Neural cell (in vitro differentiated cells): ENCODE measurements around the gene HLA-G. TPM values are rescaled to one million over a fixed set of nuclear protein-coding genes. Genes with fewer than 3 reads are reported as not detected.

ENCODE experiments used
- H2AFZ ChIP-seq: fragments of 200-600, 300-800 bp; sonication (generic), shearing (Covaris generic); 2 replicates; pipeline ENCODE4 v1.6.0; 2014; ENCODE audit warnings: low read depth, mild to moderate bottlenecking, antibody characterized with exemption, low read length, moderate library complexity
- H3F3A ChIP-seq: fragments of 200-600 bp; shearing (Covaris generic); 2 replicates; pipeline ENCODE4 v1.6.1; 2016; ENCODE audit warnings: mild to moderate bottlenecking, moderate library complexity, mixed read lengths, antibody characterized with exemption, low read length; ENCODE audit not compliant: insufficient read depth, poor library complexity, severe bottlenecking
- H3K27ac ChIP-seq: fragments of 200-600, 300-800 bp; sonication (generic), shearing (Covaris generic); 2 replicates; pipeline ENCODE4 v1.5.1; 2014; ENCODE audit warnings: mild to moderate bottlenecking, low read length, moderate library complexity
- H3K27me3 ChIP-seq: fragments of 300-800, 200-600 bp; sonication (generic), shearing (Covaris generic); 2 replicates; pipeline ENCODE4 v1.6.0; 2014; ENCODE audit warnings: mild to moderate bottlenecking, low read depth, low read length, moderate library complexity; ENCODE audit not compliant: insufficient read depth
- H3K36me3 ChIP-seq: fragments of 300-800, 200-600 bp; sonication (generic), shearing (Covaris generic); 2 replicates; pipeline ENCODE4 v1.5.1; 2014; ENCODE audit warnings: mild to moderate bottlenecking, antibody characterized with exemption, low read length, moderate library complexity; ENCODE audit not compliant: insufficient read depth
- H3K4me2 ChIP-seq: fragments of 300-800, 200-600 bp; sonication (generic), shearing (Covaris generic); 2 replicates; pipeline ENCODE4 v1.6.0; 2014; ENCODE audit warnings: mild to moderate bottlenecking, low read length
- H3K4me3 ChIP-seq: fragments of 300-800, 200-600 bp; sonication (generic), shearing (Covaris generic); 2 replicates; pipeline ENCODE4 v1.5.1; 2014; ENCODE audit warnings: mild to moderate bottlenecking, low read length, moderate library complexity
- H3K79me2 ChIP-seq: fragments of 200-600 bp; shearing (Covaris generic); replicated peaks from 2 replicates; pipeline ENCODE4 v1.6.0; 2014; ENCODE audit warnings: mild to moderate bottlenecking, low read length, moderate library complexity; ENCODE audit not compliant: insufficient read depth
- H3K9ac ChIP-seq: fragments of 300-800, 200-600 bp; sonication (generic), shearing (Covaris generic); 2 replicates; pipeline ENCODE4 v1.6.1; 2016; ENCODE audit warnings: mild to moderate bottlenecking, low read length, mixed read lengths
- H3K9me2 ChIP-seq: fragments of 200-600 bp; shearing (Covaris generic); 2 replicates; pipeline ENCODE4 v1.6.1; 2016; ENCODE audit warnings: mild to moderate bottlenecking, low read length, mixed read lengths; ENCODE audit not compliant: insufficient read depth
- H3K9me3 ChIP-seq: fragments of 200-600, 300-800 bp; sonication (generic), shearing (Covaris generic); 2 replicates; pipeline ENCODE4 v1.6.1; 2016; ENCODE audit warnings: mild to moderate bottlenecking, mixed run types, low read length, moderate library complexity, mixed read lengths
- H4K20me1 ChIP-seq: fragments of 200-600 bp; shearing (Covaris generic); 2 replicates; pipeline ENCODE4 v1.6.1; 2016; ENCODE audit warnings: mild to moderate bottlenecking, mixed run types; ENCODE audit not compliant: insufficient read depth
- EP300 ChIP-seq: fragments of 450-650 bp; conservative IDR thresholded peaks from 2 replicates; pipeline ENCODE4 v1.6.1; 2014; ENCODE audit warnings: antibody characterized with exemption, mild to moderate bottlenecking, moderate library complexity; ENCODE audit not compliant: poor library complexity, severe bottlenecking
- EZH2 ChIP-seq: fragments of 200-600, 300-800 bp; shearing (Covaris generic), sonication (generic); IDR thresholded peaks from 2 replicates; pipeline ENCODE4 v1.6.1; 2014; ENCODE audit warnings: antibody characterized with exemption, low read length, borderline replicate concordance, mild to moderate bottlenecking; ENCODE audit not compliant: insufficient read depth, poor library complexity, severe bottlenecking
- MXI1 ChIP-seq: fragments of 450-650 bp; conservative IDR thresholded peaks from 2 replicates; pipeline ENCODE4 v1.6.1; 2014; ENCODE audit warnings: antibody characterized with exemption, mild to moderate bottlenecking; ENCODE audit not compliant: poor library complexity, severe bottlenecking
- POLR2AphosphoS5 ChIP-seq: IDR thresholded peaks from 2 replicates; pipeline ENCODE4 v1.6.1; 2012
- RAD21 ChIP-seq: fragments of 450-650 bp; conservative IDR thresholded peaks from 2 replicates; pipeline ENCODE4 v1.6.1; 2014; ENCODE audit warnings: antibody characterized with exemption, mild to moderate bottlenecking, moderate library complexity
- SMC3 ChIP-seq: fragments of 450-650 bp; conservative IDR thresholded peaks from 2 replicates; pipeline ENCODE4 v1.6.1; 2014; ENCODE audit warnings: antibody characterized with exemption, mild to moderate bottlenecking, moderate library complexity; ENCODE audit not compliant: poor library complexity
- TAF1 ChIP-seq: IDR thresholded peaks from 2 replicates; pipeline ENCODE4 v1.6.1; 2012; ENCODE audit warnings: low read depth
- polyA plus RNA-seq: library from polyadenylated mRNA; depleted of rRNA; stranded (reverse); fragments of >200 nt; gene quantifications from 2 replicates; pipeline ENCODE4 v1.2.3, GENCODE V29; 2014
- TF ChIP-seq, protein P1 (sequence below): fragments of 450-650 bp; IDR thresholded peaks from 2 replicates; pipeline ENCODE4 v1.5.1; 2014; ENCODE audit warnings: antibody characterized with exemption, mild to moderate bottlenecking, moderate library complexity; ENCODE audit not compliant: poor library complexity, severe bottlenecking
- TF ChIP-seq, protein P2 (sequence below): IDR thresholded peaks from 2 replicates; pipeline ENCODE4 v1.6.1; 2012; ENCODE audit warnings: borderline replicate concordance

The HLA-G gene
- polyA plus RNA-seq, 1 donor from 2014 or later = not detected

DNA sequence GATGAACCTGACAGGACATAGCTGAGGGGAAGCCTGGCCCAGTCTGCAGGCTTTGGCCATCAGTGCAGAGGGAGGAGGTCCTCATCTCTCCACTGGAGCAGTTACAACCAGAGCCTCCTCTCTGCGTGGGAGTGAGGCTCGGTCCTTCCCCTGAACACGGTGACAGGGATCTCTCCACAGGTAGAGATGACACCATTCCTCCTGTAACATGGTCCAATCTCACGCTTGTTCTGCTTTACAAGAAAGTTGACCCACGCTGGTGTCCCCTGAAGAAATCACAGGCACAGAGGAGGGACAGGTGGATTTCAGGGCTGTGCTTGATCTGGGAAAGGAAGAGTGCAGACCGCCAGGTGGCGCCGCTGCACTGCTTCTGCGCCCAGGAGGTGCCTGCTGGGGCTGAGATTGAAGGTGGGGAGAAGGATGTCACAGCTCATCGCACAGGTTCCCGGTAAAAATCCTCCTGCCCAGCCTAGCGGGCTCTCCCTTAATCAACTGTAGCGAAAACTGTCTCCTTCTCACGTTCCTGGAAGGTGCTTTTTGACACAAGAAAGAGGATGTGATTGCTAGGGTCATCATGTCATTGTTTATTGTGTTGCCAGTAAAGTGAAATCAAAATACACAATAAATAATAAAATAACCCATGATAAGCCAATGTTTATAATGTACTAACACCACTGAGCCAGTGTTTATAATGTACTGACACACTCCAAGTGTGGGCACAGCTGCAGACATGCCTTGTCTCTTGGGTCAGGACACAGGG, 20.4 kb downstream of the HLA-G start:
- TF ChIP-seq EZH2 (no peak), MXI1 (no peak), SMC3 (peak; percentile 99), TAF1 (no peak), POLR2AphosphoS5 (no peak), RAD21 (peak; percentile 98), EP300 (no peak)
- TF ChIP-seq, protein P1, sequence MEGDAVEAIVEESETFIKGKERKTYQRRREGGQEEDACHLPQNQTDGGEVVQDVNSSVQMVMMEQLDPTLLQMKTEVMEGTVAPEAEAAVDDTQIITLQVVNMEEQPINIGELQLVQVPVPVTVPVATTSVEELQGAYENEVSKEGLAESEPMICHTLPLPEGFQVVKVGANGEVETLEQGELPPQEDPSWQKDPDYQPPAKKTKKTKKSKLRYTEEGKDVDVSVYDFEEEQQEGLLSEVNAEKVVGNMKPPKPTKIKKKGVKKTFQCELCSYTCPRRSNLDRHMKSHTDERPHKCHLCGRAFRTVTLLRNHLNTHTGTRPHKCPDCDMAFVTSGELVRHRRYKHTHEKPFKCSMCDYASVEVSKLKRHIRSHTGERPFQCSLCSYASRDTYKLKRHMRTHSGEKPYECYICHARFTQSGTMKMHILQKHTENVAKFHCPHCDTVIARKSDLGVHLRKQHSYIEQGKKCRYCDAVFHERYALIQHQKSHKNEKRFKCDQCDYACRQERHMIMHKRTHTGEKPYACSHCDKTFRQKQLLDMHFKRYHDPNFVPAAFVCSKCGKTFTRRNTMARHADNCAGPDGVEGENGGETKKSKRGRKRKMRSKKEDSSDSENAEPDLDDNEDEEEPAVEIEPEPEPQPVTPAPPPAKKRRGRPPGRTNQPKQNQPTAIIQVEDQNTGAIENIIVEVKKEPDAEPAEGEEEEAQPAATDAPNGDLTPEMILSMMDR = peak; percentile 98
- TF ChIP-seq, protein P2, sequence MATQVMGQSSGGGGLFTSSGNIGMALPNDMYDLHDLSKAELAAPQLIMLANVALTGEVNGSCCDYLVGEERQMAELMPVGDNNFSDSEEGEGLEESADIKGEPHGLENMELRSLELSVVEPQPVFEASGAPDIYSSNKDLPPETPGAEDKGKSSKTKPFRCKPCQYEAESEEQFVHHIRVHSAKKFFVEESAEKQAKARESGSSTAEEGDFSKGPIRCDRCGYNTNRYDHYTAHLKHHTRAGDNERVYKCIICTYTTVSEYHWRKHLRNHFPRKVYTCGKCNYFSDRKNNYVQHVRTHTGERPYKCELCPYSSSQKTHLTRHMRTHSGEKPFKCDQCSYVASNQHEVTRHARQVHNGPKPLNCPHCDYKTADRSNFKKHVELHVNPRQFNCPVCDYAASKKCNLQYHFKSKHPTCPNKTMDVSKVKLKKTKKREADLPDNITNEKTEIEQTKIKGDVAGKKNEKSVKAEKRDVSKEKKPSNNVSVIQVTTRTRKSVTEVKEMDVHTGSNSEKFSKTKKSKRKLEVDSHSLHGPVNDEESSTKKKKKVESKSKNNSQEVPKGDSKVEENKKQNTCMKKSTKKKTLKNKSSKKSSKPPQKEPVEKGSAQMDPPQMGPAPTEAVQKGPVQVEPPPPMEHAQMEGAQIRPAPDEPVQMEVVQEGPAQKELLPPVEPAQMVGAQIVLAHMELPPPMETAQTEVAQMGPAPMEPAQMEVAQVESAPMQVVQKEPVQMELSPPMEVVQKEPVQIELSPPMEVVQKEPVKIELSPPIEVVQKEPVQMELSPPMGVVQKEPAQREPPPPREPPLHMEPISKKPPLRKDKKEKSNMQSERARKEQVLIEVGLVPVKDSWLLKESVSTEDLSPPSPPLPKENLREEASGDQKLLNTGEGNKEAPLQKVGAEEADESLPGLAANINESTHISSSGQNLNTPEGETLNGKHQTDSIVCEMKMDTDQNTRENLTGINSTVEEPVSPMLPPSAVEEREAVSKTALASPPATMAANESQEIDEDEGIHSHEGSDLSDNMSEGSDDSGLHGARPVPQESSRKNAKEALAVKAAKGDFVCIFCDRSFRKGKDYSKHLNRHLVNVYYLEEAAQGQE = no peak
- H3K4me2 ChIP-seq = no peak overlapping the region
- peak overlapping the region; percentile 22 for H3K4me3 ChIP-seq
- H3K27me3 ChIP-seq = peaks cover 31% of the 10 kb centered on the region
- H3K27ac ChIP-seq = no peak overlapping the region
- H3K36me3 ChIP-seq = no peaks in the 10 kb centered on the region
- H4K20me1 ChIP-seq = no peaks in the 10 kb centered on the region
- no peaks in the 10 kb centered on the region for H3K9me2 ChIP-seq
- no peaks in the 10 kb centered on the region for H3K9me3 ChIP-seq
- H2AFZ ChIP-seq = no peak overlapping the region
- no peaks in the 10 kb centered on the region for H3K79me2 ChIP-seq
- no peak overlapping the region for H3K9ac ChIP-seq
- no peaks in the 10 kb centered on the region for H3F3A ChIP-seq

DNA sequence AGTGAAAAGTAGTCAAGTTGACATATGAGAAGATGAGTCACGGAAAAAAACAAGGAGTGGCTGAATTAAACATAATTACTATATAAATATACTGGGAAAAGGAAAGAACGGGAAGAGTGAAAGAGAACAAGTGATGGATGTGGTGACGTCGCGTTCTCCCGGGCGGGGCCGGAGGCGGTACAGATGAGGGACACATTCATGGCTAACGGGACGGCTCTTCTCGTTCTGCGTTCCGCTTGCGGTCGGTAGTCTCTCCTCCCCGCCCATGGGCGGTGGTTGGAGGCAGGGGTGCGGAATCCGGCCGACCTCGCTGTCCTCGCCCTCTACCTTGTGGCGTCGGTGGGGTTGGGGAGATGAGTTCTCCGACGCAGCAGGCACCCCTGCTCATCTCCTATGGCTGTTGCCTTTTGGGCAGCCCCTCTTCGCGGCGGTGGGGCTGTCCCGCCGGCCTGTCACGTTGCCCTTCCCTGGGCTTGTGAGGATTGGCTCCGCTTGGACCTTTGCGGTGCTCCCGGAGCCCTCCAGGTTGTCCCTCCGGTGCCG, 22.5 kb downstream of the HLA-G start:
- no peak for TF ChIP-seq EP300
- TF ChIP-seq MXI1 = no peak
- no peak for TF ChIP-seq TAF1
- no peak for TF ChIP-seq SMC3
- Histone ChIP-seq H3K4me3 (no peak overlapping the region), H2AFZ (no peak overlapping the region), H3F3A (no peaks in the 10 kb centered on the region), H3K4me2 (no peak overlapping the region), H3K27ac (no peak overlapping the region), H3K27me3 (peaks cover 26% of the 10 kb centered on the region), H4K20me1 (no peaks in the 10 kb centered on the region), H3K9me3 (no peaks in the 10 kb centered on the region), H3K9me2 (no peaks in the 10 kb centered on the region), H3K9ac (no peak overlapping the region), H3K79me2 (no peaks in the 10 kb centered on the region), H3K36me3 (no peaks in the 10 kb centered on the region)
